ENCODE measurements around the gene IGF2BP2. TPM values are rescaled to one million over a fixed set of nuclear protein-coding genes. Genes with fewer than 3 reads are reported as not detected.
A peak's percentile ranks its signal among the peaks of the same experiment; 100 is the strongest.
"Not testable (repeated sequence)": the region's sequence is repeated elsewhere in the genome, so short reads cannot be mapped to it uniquely, and the experiment has no call there.

Gene IGF2BP2
- total RNA-seq, 1 donor from 2014 or later: 187 TPM

DNA sequence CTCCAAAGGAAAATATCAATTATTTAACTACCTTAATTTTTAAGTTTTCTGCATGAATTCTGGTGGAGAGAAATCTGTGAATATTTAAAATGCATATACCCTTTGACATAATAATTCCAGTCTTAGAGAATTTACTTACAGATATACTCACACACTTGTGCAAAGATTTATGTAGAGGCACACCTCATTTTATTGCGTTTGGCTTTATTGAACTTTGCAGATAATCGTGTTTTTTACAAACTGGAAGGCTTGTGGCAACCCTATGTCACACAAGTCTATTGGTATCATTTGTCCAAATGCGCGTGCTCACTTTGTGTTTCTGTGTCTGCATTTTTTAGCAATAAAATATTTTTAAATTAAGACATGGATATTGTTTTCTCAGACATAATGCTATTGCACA, 157.3 kb downstream of the IGF2BP2 start:
- Mint-ChIP-seq H3K36me3 (ENCODE audit: insufficient read depth) (peaks cover 24% of the 10 kb centered on the region), H3K9me3 (ENCODE audit: low read depth) (no peaks in the 10 kb centered on the region), H3K4me1 (ENCODE audit: low read depth) (no peaks in the 10 kb centered on the region), H3K27ac (no peak overlapping the region), H3K27me3 (no peaks in the 10 kb centered on the region), H3K4me3 (ENCODE audit: low read depth) (no peak overlapping the region)
- DNase-seq (ENCODE audit: low spot score, unreplicated experiment): no peak
- TF ChIP-seq, protein P1, sequence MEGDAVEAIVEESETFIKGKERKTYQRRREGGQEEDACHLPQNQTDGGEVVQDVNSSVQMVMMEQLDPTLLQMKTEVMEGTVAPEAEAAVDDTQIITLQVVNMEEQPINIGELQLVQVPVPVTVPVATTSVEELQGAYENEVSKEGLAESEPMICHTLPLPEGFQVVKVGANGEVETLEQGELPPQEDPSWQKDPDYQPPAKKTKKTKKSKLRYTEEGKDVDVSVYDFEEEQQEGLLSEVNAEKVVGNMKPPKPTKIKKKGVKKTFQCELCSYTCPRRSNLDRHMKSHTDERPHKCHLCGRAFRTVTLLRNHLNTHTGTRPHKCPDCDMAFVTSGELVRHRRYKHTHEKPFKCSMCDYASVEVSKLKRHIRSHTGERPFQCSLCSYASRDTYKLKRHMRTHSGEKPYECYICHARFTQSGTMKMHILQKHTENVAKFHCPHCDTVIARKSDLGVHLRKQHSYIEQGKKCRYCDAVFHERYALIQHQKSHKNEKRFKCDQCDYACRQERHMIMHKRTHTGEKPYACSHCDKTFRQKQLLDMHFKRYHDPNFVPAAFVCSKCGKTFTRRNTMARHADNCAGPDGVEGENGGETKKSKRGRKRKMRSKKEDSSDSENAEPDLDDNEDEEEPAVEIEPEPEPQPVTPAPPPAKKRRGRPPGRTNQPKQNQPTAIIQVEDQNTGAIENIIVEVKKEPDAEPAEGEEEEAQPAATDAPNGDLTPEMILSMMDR (IDR thresholded peaks at IDR 0.05; ENCODE audit: unreplicated experiment): no peak

DNA sequence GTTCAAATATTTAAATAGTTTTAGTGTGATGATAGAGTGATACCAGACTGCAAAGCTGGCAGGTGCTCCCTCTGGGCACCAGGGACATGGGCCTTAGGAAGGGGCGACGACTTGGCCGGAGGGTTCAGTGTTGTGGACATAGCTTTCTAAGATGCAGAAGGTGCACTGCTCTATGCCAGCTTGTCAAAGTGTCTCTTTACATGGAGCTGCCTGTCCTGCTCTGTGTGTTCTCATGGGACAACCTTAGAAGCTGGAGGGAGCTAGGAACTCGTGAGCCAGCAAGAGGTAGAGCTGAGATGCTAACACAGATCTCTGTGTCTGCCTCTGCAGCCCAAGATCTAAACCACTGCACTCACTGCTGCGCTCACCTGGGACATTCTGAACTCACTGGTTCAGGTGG, 160.9 kb downstream of the IGF2BP2 start:
- no peaks in the 10 kb centered on the region for H3K4me1 Mint-ChIP-seq (ENCODE audit: low read depth)
- TF ChIP-seq, protein P1 (IDR thresholded peaks at IDR 0.05; ENCODE audit: unreplicated experiment): no peak
- H3K27ac Mint-ChIP-seq: no peak overlapping the region
- no peak overlapping the region for H3K4me3 Mint-ChIP-seq (ENCODE audit: low read depth)
- no peaks in the 10 kb centered on the region for H3K9me3 Mint-ChIP-seq (ENCODE audit: low read depth)
- no peaks in the 10 kb centered on the region for H3K27me3 Mint-ChIP-seq
- DNase-seq (ENCODE audit: low spot score, unreplicated experiment): no peak
- H3K36me3 Mint-ChIP-seq (ENCODE audit: insufficient read depth): peaks cover 22% of the 10 kb centered on the region

DNA sequence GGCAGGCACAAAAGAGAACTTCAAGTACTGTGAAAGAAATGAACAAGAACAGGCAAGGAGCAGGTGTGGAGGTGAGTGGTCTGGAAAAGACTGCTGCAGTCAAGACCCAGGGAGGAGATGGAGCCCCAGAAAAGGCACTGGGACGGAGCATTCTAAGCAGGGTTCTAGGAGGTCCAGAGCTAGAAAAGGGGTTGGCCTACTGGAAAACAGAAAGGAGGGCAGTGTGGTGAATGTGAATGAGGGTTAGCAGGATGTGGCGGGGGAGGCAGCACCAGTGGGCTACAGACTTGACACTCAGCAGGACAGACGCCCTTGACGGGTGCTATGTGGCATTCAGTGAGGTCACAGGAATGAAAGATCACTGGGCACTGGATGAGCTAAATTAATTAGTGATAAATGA, 163.1 kb downstream of the IGF2BP2 start:
- Mint-ChIP-seq H3K4me1 (ENCODE audit: low read depth) (no peaks in the 10 kb centered on the region), H3K4me3 (ENCODE audit: low read depth) (no peak overlapping the region), H3K9me3 (ENCODE audit: low read depth) (no peaks in the 10 kb centered on the region), H3K27ac (peak overlapping the region; percentile 69), H3K27me3 (no peaks in the 10 kb centered on the region), H3K36me3 (ENCODE audit: insufficient read depth) (peaks cover 26% of the 10 kb centered on the region)
- TF ChIP-seq, protein P1 (IDR thresholded peaks at IDR 0.05; ENCODE audit: unreplicated experiment): no peak
- DNase-seq (ENCODE audit: low spot score, unreplicated experiment): no peak

DNA sequence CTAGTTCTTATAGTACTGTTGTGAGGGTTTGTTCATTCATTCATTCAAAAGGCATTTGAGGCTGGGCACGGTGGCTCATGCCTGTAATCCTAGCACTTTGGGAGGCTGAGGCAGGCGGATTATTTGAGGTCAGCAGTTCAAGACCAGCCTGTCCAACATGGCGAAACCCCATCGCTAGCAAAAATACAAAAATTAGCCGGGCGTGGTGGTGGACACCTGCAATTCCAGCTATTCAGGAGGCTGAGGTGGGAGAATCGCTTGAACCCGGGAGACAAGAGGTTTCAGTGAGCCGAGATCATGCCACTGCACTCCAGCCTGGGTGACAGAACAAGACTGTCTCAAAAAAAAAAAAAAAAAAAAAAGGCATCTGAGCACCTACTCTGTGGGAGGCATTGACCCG, 163.5 kb downstream of the IGF2BP2 start:
- not testable (repeated sequence) for H3K4me1 Mint-ChIP-seq (ENCODE audit: low read depth); H3K27ac Mint-ChIP-seq; H3K4me3 Mint-ChIP-seq (ENCODE audit: low read depth); H3K9me3 Mint-ChIP-seq (ENCODE audit: low read depth); DNase-seq (ENCODE audit: low spot score, unreplicated experiment); H3K27me3 Mint-ChIP-seq
- H3K36me3 Mint-ChIP-seq (ENCODE audit: insufficient read depth): peaks cover 28% of the 10 kb centered on the region

DNA sequence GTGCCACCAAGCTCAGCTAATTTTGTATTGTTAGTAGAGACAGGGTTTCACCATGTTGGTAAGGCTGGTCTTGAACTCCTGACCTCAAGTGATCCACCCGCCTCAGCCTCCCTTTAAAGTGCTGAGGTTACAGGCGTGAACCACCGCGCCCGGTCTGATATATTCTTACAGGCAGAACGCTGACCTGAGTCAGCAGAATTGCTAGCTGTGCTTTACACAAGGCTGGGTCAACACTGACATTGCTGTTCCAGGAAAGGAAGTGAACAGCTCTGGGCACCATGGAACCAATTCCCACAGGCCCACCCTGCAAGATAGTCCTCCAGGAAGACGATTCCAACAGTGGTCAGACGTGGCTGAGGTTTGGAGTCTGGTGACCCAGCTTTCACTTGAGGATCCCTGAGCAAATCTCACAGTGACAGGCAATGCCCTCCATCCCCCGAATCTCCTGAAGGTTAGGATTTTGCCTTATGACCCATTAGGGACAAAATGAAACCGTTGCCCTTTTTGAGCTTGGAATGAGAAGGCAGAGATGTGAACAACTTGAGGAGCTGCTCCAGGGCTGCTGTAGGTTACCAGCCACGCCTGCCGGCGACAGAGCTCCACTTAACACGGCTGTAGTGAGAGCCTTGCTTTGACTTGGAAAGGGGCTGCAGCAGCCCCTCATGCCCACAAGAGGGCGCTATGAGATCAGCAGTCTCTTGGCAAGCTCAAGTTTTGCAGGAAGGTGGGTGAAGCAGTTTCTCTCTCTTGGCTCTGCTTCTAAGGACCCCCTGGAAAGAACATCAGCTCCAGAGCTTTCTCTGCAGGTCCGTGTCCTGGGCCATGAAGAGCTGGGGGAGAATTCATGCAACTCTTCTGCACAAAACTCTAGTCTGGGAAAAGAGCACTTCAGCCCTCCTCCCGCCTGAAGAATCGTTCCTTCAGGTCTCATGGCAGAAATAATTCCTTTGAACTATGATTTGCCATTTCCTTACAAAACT, 164.6 kb downstream of the IGF2BP2 start:
- Mint-ChIP-seq H3K4me1 (ENCODE audit: low read depth) (no peaks in the 10 kb centered on the region), H3K4me3 (ENCODE audit: low read depth) (no peak overlapping the region)

More for the DNA sequence above, 164.6 kb downstream of the IGF2BP2 start:
- peak; percentile 68 for DNase-seq (ENCODE audit: low spot score, unreplicated experiment)
- H3K27ac Mint-ChIP-seq: peak overlapping the region; percentile 56
- H3K9me3 Mint-ChIP-seq (ENCODE audit: low read depth): no peaks in the 10 kb centered on the region
- H3K36me3 Mint-ChIP-seq (ENCODE audit: insufficient read depth): peaks cover 30% of the 10 kb centered on the region
- no peaks in the 10 kb centered on the region for H3K27me3 Mint-ChIP-seq
- TF ChIP-seq, protein P1 (IDR thresholded peaks at IDR 0.05; ENCODE audit: unreplicated experiment): peak; percentile 99
